ENCODE measurements around the gene TBC1D12.
"Not testable (repeated sequence)": the region's sequence is repeated elsewhere in the genome, so short reads cannot be mapped to it uniquely, and the experiment has no call there.

TBC1D12 gene

DNA sequence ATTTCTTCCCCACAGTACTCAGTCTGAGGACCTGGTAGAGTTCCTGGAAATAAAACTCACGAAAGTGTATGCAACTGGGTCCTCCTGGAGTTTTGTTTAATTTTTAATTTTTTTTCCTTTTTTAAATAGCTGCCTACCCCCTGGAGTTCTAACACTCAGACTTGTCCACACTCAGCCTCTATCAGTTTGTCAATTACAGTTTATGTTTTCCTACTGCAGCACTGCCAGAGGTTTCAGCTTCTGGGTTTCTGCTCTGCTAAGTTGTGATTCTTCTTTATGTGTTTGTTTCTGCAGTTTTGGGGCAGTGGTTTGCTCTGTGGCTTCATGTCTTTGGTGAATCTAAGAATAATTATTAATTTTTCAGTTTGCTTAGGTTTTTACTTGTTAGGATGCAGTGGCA, 59.2 kb downstream of the TBC1D12 start:
- DNase-seq, result no peak

DNA sequence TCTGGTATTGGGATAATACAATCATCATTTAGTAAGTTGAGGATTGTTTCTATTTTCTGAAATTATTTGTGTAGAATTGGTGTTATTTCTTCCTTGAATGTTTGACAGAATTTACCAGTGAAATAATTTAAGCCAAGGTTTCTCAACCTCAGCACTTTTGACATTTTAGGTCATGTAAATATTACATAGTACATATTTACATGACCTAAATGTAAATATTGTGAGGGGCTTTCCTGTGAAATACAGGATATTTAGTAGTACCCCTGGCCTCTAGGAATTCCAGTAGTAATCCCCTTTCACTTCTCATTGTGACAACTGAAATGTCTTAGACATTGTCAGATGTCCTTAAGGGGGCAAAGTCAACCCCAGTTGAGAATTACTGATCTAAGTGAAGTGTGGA, 59.8 kb downstream of the TBC1D12 start:
- no peak for DNase-seq

DNA sequence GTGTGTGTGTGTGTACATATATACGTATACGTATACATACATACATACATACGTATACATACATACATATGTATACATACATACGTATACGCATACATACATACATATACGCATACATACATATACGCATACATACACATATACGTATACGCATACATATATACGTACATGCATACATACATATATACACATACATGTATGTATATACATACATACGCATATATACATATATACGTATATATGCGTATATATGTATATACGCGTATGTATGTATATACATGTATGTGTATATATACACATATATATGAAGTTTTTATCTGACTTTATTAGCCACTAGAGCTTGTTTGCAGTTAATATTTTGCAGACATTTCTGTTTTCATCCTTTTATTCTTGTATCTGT, 63.3 kb downstream of the TBC1D12 start:
- DNase-seq, result no peak

DNA sequence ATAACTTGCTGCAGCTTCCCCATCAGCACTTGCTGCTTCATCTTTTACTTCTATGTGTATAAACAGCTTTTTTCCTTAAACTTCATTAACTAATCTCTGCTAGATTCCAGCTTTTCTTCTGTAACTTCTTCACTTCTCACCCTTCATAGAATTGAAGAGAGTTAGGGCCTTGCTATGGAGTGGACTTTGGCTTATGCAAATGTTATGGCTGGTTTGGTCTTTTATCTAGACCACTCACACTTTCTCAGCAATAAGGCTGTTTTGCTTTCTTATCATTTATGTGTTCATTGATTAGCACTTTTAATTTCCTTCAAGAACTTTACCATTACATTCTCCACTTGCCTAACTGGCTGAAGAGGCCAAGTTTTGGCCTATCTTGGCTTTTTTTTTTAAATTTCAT, 79.1 kb downstream of the TBC1D12 start:
- DNase-seq, result no peak

DNA sequence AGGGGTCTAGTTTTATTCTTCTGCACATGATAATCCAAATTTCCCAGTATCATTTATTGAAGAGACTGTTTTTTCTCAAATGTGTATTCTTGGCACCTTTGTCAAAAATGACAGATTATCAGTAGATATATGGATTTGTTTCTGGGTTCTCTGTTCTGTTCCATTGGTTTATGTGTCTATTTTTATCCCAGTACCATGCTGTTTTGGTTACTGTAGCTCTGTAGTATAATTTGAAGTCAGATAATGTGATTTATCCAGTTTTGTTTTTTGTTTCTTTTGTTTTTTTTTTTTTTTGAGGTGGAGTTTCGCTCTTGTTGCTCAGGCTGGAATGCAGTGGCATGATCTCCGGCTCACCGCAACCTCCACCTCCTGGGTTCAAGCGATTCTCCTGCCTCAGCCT, 81.6 kb downstream of the TBC1D12 start:
- DNase-seq, result no peak

DNA sequence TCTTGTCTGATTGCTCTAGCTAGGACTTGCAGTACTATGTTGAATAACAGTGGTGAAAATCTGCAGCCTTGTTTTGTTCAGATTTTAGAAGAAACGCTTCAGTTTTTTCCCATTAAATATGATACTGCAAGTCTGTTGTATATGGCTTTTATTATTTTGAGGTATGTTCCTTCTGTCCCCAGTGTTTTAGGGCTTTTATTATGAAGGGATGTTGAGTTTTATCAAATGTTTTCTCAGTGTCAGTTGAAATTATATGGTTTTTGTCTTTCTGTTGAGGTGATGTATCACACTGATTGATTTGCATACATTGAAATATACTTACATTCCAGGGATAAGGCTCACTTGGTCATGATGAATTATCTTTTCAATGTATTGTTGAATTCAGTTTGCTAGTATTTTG, 82.8 kb downstream of the TBC1D12 start:
- no peak for DNase-seq

DNA sequence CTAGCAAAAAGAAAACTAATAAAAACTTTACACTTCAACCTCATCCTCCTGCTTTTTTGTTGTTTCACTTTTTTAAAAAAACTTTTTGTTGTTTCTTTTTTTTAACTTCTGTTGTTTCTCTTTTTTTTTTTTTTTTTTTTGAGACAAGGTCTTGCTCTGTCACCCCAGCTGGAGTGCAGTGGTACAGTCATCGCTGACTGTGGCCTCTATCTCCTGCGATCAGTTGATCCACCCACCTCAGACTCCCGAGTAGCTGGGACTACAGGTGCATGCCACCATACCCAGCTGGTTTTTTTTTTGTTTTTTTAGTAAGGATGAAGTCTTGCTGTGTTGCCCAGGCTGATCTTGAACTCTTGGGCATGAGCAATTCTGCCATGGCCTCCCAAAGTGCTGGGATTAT, 85.2 kb downstream of the TBC1D12 start:
- DNase-seq, result no peak

DNA sequence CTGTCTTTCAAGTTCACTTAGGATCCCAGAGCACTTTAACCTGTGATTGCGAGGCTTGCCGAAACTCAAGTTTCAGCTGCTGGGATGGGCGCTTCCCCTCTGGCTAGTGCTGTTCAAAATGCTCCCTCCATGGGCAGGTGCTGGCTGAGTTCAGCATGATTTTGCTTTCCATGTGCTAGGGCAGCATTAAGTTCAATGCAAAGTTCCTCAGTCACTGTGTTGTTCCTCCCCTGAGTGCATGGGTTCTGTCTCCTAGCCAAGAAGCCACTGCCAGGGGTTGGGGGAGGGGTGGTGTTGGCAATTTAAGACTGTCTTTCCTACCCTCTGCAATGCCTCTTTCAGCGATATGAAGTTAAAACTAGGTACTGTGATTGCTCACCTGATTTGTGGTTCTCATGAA, 86.8 kb downstream of the TBC1D12 start:
- no peak for DNase-seq

DNA sequence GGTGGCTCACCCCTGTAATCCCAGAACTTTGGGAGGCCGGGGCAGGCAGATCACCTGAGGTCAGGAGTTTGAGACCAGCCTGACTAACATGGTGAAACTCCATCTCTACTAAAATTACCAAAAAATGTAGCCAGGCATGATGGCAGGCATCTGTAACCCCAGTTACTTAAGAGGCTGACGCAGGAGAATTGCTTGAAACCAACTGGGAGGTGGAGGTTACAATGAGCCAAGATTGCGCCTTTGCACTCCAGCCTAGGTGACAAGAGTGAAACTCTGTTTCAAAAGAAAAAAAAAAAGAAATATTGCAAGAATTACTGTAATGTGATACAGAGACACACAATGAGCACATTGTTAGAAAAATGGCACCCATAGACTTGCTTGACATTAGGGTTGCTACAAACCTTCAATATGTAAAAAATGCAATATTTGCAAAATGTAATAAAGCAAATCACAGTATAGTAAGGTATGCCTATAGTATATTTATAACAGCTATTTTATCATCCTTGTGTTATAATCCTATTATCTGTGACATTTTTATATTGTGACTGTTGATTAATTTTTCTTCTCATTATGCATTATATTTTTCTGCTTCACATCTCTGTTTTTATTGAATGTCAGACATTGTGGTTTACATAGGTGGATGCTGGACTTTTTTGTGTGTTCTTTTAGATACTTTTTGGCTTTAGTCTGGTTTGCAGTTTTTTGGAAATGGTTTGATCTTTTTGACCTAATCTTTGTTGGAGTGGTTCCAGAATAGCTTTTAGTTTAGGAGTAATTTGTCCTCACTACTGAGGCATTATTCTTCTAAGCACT, 87.8 kb downstream of the TBC1D12 start:
- no peak for DNase-seq

DNA sequence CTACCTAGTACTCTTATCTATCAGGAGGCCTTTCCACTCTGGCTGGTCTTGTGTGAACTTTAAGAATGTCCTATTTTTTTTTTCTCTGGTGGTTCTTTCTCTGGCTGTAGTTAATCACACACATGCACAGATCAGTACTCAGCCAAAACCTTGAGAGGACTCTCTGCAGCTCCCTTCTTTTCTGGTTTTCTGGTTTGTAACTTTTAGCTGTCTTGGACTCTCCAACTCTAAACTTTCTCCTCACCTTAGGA, 88.4 kb downstream of the TBC1D12 start:
- no peak for DNase-seq

DNA sequence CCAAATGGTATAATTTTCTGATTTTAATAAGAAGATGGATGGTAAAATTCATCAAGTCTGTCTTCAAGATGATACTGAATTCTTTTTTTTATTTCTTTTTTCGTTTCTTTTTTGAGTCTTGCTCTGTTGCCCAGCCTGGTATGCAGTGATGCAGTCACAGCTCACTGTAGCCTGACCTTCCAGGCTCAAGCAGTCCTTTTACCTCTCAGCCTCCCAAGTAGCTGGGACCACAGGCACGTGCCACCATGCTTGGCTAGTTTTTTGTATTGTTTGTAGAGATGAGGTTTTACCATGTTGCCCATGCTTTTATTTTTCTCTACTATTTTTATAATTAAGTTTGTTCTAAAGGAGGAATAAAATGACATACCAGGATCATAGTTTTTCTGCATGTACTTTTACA, 91.1 kb downstream of the TBC1D12 start:
- DNase-seq, result no peak

DNA sequence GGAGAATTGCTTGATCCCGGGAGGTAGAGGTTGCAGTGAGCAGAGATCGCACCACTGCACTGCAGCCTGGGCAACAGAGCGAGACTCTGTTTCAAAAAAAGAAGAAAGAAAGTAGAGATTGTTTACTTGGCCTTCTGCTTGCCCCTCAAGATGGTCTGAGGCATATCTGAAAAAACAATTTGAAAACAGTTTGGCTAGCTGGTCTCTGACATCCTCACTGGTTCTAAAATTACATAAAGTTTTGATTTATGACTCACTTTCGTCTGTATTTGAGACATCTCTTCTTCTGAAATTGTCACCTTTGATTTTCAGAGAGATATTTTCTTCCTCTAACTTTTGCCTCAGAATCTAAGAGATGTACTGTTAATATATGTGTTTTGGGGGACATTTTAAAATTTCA, 93.7 kb downstream of the TBC1D12 start:
- no peak for DNase-seq

DNA sequence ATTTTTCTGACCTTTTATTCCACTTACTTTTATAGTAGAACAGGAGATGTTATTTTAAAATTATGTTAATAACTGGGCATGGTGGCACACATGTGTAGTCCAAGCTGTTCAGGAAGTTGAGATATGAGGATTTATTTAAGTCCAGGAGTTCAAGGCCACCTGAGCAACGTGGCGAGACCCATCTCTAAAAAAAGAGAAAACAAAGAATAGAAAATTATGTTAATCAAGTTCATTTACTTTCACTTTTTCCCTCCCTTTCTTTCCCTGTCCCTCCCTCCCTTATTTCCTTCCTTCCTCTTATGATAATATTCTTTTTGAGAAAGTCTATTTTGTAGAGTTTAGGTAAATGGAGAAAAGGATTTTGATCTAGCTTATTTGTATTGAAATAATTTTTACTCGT, 94.3 kb downstream of the TBC1D12 start:
- no peak for DNase-seq

DNA sequence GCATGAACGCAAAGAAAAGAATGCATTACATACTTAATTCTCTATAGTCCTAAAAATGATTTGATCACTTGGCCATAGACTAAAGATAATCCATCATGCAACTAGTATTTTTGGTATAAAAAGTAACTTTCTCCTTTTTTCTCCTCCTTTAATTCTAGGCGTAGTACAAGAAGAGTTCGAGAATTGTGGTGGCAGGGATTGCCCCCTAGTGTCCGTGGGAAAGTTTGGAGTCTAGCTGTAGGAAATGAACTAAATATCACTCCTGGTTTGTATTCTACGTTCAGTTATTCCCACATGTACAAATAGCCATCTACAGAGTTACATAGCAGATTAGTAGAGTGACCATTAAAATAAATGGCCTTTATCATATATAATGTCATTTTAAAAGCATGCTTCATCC, 97.7 kb downstream of the TBC1D12 start:
- no peak for DNase-seq

DNA sequence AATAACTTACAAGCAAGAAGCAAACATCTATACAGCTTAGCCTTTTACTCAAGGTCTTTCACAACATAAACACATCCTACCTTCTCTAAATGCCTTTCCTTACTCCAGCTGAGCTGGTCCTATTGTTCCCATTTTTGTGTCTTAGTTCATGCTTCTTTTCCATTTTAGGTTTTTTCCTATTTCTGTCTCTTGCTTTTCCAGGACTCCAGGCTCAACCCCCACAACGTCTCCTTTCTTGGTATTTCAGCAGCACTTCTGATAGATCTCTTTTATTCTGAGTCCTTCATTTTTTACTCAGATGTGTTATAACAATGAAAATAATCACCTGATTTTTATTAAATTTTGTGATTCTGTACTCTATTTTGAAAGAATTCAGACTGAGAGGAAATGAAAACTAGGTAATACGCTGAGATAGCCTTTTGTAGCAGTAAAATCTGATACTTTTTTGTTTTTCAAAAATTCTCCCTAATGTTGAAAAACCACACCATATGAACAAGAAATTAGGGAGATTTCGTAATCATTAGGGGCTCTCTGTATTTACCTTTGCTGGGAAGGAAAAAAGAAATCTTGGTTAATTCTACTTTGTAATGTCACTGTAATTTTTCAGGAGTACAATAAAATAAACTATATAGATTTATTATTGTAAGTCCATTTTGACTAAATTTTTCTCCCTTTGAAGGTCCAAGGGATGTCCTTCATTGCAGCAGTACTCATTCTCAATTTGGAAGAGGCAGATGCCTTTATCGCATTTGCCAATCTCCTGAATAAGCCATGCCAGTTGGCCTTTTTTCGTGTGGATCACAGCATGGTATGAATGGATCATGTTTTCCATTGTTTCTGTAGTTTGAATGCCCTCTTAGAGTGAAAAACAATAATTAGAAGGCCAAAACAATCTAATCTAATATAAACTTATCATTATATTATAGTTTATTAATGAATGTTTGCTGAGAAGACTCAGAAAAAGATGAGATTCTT, 119.2 kb downstream of the TBC1D12 start:
- DNase-seq, result no peak

DNA sequence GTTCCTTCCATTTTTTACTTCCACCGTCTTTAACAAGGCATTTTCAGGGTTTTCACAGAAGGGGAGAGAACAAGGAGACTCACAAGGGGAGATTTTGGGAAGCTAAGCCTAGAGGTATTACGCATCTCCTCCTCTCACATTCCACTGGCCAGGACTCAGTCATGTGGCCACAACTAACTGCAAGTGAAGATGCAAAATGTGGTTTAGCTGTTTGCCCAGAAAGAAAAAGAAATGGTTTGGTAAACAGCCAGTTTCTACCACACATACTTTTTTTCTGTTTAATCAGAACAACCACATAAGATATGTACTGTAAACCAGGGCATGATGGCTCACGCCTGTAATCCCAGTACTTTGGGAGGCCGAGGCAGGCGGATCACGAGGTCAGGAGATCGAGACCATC, 121.8 kb downstream of the TBC1D12 start:
- no peak for DNase-seq

DNA sequence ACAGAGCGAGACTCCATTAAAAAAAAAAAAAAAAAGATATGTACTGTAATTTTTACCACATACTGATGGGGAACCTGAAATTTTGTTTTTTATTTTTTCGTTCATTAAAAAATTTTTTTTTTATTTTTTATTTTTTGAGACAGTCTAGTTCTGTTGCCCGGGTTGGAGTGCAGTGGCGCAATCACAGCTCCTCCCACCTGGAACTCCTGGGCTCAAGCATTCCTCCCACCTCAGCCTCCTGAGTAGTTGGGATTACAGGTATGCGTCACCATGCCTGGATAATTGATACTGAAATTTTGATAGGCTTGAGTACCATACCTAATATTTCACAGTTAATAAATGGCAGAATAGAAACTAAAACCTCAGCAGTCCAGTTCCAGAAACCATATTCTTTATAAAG, 122.4 kb downstream of the TBC1D12 start:
- no peak for DNase-seq

DNA sequence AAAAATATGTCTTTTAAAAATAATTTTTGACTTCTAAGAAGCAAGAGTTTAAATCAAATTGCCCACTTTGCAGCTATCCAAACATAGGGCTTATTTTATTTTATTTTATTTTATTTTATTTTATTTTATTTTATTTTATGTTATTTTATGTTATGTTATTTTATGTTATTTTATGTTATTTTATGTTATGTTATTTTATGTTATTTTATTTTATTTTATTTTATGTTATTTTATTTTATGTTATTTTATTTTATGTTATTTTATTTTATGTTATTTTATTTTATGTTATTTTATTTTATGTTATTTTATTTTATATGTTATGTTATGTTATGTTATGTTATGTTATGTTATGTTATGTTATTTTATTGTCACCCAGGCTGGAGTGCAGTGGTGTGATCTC, 129.2 kb downstream of the TBC1D12 start:
- not testable (repeated sequence) for DNase-seq

DNA sequence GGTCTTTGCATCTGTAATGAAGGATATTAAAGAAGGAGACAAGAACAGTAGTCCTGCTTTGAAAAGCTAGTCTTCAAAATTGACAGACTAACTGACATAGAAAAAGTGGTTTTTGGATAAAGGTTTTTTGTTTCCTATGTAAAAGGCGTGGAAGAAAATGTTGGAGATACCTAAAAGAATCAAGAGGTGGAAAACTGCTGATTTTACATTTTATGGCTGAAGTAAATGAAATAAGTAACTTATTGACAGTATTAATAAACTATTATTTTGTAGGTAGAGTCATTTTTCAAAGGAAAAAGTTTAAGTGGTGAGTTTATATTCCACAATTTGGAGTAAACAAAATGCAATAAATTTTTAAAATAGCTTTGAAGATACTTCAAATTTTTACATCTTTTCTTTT, 130.7 kb downstream of the TBC1D12 start:
- DNase-seq, result no peak

DNA sequence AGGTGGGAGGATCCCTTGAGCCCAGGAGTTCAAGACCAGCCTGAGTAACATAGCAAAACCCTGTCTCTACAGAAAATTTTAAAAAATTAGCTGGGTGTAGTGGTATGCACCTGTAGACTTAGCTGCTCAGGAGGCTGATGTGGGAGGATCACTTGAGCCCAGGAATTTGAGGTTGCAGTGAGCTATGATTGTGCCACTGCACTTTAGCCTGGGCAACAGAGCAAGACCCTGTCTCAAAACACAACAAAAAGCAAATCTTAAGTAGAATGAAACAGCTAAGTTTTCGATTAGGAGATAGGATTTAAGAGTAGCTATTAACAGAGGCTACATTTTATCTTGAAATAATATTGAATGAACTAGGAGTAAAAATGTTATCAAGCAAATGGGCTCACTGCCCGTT, 139.9 kb downstream of the TBC1D12 start:
- DNase-seq, result not testable (repeated sequence)

DNA sequence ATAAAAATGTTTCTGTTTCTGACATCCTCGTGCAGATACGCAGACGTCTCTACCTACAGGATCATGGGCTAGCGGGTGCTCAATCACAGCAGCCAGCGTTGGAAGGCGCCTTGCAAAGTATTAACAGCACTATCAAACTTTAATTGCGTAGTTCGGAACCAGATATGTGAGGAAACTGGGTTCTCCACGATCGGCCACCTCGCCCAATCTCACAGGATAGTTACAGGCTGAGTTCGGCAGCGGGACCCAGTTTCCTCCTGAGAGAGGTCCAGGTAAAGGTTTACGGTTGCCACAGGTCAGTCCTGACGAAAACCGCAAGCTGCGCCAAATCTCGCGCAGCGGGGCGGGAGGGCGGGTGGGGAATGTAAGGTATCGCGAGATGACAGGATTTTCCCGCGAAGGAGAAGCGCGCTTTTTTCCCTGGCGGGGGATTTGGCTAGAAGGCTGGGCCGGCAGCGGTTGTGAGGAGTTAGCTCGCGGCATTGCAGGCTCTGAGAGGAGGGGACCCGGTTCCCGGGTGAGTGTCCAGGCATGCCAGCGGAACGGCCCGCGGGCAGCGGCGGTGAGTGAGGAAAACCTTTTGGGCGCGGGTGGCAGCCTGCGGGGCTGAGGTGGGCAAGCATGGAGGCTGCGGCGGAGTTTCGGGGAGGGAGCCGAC, 143.2 kb downstream of the TBC1D12 start, which contains the start of gene HELLS:
HELLS (plus strand) TSS at position 398 of the 658 bp plus-strand sequence; CDS start at position 532, 134 bp downstream.
- peak; percentile 45 to 67 for DNase-seq

DNA sequence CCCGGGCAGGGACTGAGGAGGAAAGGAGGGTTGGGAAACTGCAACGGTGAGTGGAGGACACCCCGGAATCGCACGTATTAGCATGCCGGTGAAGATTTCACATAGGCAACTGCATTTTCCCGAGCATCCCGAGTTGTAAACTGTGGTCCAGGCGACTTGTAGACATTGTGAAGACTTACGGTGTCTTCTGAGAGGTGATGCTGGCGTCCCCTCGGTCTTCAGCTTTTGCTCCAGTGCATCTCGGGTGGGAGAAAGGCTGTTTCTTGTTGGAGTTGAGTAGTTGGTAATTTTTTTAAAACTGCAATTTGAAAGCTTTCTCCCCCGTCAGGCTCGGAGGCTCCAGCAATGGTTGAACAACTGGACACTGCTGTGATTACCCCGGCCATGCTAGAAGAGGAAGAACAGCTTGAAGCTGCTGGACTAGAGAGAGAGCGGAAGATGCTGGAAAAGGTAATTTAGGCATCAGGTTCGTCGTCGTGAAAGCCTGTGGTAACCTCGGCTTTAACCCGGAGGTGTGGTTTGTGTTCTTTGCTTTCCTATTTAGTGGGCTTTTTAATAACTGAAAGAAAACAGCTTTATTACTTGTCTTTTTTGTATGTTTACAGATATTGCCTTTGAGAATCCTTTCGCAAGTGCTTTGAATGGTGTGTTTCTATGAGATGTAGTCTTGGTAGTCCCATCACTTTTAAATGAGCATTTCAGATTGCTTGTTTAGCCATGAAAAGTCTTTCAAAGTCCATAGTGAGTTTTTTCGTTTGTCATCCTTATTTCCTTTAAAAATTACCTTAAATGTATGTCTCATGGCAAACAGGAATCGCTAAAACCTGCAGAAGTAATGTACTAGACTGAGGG, 143.9 kb downstream of the TBC1D12 start:
- DNase-seq, result no peak

DNA sequence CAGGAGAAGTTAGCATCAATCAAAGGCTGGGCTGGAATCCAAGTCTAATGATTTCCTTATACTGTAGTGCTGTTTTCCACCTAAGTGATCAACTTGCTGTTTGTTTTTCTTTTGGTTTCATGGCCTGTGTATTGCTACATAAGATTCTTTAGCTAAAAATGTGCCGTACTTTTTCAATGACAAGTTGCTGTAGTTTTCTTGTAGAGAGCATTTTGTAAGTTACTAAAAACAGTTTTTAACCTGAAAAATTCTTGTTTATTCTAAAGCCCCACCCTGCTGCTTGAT, 144.5 kb downstream of the TBC1D12 start:
- no peak for DNase-seq
